ENCODE data around the gene SIVA1.

DNA sequence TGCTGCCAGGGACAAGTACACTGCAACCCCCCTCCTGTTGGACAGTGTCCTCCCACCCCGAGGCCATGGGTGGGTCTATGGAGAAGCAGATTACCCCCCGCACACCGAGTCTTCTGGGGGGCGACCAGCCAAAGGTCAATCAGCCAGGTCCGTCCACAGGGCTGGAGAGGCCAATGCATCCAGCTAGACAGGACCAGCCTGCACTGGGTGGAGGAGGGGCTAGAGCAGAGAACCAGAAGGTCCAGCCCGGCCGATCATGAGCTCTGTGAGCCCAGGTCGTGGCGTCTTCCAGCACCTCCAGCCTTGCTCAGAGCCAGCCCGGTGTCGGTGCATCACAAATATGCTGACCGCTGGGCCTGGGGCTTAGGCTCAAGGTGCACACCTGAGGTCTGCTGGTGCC is 37.1 kb upstream of the SIVA1 start:
- TF ChIP-seq POLR2A (IDR thresholded peaks at IDR 0.05): no peak
- TF ChIP-seq, protein P1, sequence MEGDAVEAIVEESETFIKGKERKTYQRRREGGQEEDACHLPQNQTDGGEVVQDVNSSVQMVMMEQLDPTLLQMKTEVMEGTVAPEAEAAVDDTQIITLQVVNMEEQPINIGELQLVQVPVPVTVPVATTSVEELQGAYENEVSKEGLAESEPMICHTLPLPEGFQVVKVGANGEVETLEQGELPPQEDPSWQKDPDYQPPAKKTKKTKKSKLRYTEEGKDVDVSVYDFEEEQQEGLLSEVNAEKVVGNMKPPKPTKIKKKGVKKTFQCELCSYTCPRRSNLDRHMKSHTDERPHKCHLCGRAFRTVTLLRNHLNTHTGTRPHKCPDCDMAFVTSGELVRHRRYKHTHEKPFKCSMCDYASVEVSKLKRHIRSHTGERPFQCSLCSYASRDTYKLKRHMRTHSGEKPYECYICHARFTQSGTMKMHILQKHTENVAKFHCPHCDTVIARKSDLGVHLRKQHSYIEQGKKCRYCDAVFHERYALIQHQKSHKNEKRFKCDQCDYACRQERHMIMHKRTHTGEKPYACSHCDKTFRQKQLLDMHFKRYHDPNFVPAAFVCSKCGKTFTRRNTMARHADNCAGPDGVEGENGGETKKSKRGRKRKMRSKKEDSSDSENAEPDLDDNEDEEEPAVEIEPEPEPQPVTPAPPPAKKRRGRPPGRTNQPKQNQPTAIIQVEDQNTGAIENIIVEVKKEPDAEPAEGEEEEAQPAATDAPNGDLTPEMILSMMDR (IDR thresholded peaks at IDR 0.05): no peak
- no peak for TF ChIP-seq EP300 (IDR thresholded peaks at IDR 0.05)
